SU-DHL-6 (cell line): ENCODE data around the gene CACNB4.

ENCODE experiments used
- H2AFZ ChIP-seq: fragments of 200-600 bp; sonication (generic); 2 replicates; pipeline ENCODE4 v1.6.1; 2014; ENCODE audit warnings: low read depth, mild to moderate bottlenecking, moderate library complexity, mixed read lengths, antibody characterized with exemption, low read length; ENCODE audit not compliant: severe bottlenecking
- H3F3A ChIP-seq: fragments of 200-600 bp; shearing (Covaris generic); 2 replicates; pipeline ENCODE4 v1.6.0; 2016; ENCODE audit warnings: antibody characterized with exemption, mild to moderate bottlenecking; ENCODE audit not compliant: insufficient read depth
- H3K27ac ChIP-seq: fragments of 200-600 bp; sonication (generic); 2 replicates; pipeline ENCODE4 v1.5.1; 2016; ENCODE audit warnings: low read depth, mild to moderate bottlenecking, low read length, moderate library complexity, mixed read lengths
- H3K27me3 ChIP-seq: fragments of 200-600 bp; sonication (generic), shearing (Covaris generic); 2 replicates; pipeline ENCODE4 v1.6.0; 2014; ENCODE audit warnings: mild to moderate bottlenecking, low read length
- H3K36me3 ChIP-seq: fragments of 200-600 bp; sonication (generic); 2 replicates; pipeline ENCODE4 v1.6.1; 2014; ENCODE audit warnings: mild to moderate bottlenecking, low read length, mixed read lengths
- H3K4me2 ChIP-seq: fragments of 300-600, 200-600 bp; shearing (Covaris generic), sonication (generic); 2 replicates; pipeline ENCODE4 v1.6.0; 2014; ENCODE audit warnings: low read length, low read depth, mild to moderate bottlenecking; ENCODE audit not compliant: poor library complexity, severe bottlenecking
- H3K4me3 ChIP-seq: fragments of 200-600 bp; sonication (generic); 2 replicates; pipeline ENCODE4 v1.5.1; 2014; ENCODE audit warnings: antibody characterized with exemption, low read length, mild to moderate bottlenecking, mixed read lengths; ENCODE audit not compliant: insufficient read depth, poor library complexity, severe bottlenecking
- H3K79me2 ChIP-seq: fragments of 200-600 bp; sonication (generic); 2 replicates; pipeline ENCODE4 v1.6.1; 2014; ENCODE audit warnings: mild to moderate bottlenecking, low read length, moderate library complexity; ENCODE audit not compliant: insufficient read depth
- H3K9ac ChIP-seq: fragments of 200-600 bp; sonication (generic); 2 replicates; pipeline ENCODE4 v1.7.0; 2014; ENCODE audit warnings: mild to moderate bottlenecking, low read length
- H3K9me2 ChIP-seq: fragments of 200-600 bp; sonication (generic); replicated peaks from 2 replicates; pipeline ENCODE4 v1.6.1; 2014; ENCODE audit warnings: low read length; ENCODE audit not compliant: insufficient read depth
- H3K9me3 ChIP-seq: fragments of 200-600 bp; sonication (generic); 2 replicates; pipeline ENCODE4 v1.6.1; 2014; ENCODE audit warnings: low read length, mixed read lengths; ENCODE audit not compliant: insufficient read depth
- H4K20me1 ChIP-seq: fragments of 200-600 bp; sonication (generic); 2 replicates; pipeline ENCODE4 v1.6.1; 2014; ENCODE audit warnings: low read depth, mild to moderate bottlenecking, antibody characterized with exemption, low read length, moderate library complexity, mixed read lengths
- CTCF ChIP-seq: fragments of 200-600 bp; sonication (generic); IDR thresholded peaks from one replicate; pipeline ENCODE4 v1.5.1; 2017; ENCODE audit warnings: antibody characterized with exemption, mild to moderate bottlenecking, low read length, moderate library complexity; ENCODE audit not compliant: insufficient read depth, poor library complexity, severe bottlenecking
- EZH2phosphoT487 ChIP-seq: fragments of 200-600 bp; sonication (generic), shearing (Covaris generic); conservative IDR thresholded peaks from 2 replicates; pipeline ENCODE4 v1.6.1; 2018; ENCODE audit warnings: mild to moderate bottlenecking, antibody characterized with exemption, low read length, moderate library complexity, mixed read lengths

The CACNB4 gene

GRCh38 chr2:152084076-152084475, 14.8 kb downstream of the CACNB4 start:
- H3K4me3 ChIP-seq: no peak overlapping the region
- H4K20me1 ChIP-seq: no peaks in the 10 kb centered on the region
- no peak overlapping the region for H2AFZ ChIP-seq
- no peaks in the 10 kb centered on the region for H3K9me2 ChIP-seq
- TF ChIP-seq EZH2phosphoT487 (no peak), CTCF (no peak)
- no peaks in the 10 kb centered on the region for H3K79me2 ChIP-seq
- H3K9ac ChIP-seq: no peak overlapping the region
- no peak overlapping the region for H3K27ac ChIP-seq
- H3K27me3 ChIP-seq: no peaks in the 10 kb centered on the region
- no peak overlapping the region for H3K4me2 ChIP-seq
- H3F3A ChIP-seq: no peaks in the 10 kb centered on the region
- H3K9me3 ChIP-seq: no peaks in the 10 kb centered on the region
- H3K36me3 ChIP-seq: no peaks in the 10 kb centered on the region

GRCh38 chr2:152083202-152083875, 15.5 kb downstream of the CACNB4 start:
- Histone ChIP-seq H3K79me2 (no peaks in the 10 kb centered on the region), H4K20me1 (no peaks in the 10 kb centered on the region), H3K4me2 (no peak overlapping the region), H3K9me2 (no peaks in the 10 kb centered on the region), H2AFZ (no peak overlapping the region), H3K9me3 (no peaks in the 10 kb centered on the region), H3K27me3 (no peaks in the 10 kb centered on the region), H3K4me3 (no peak overlapping the region), H3K9ac (no peak overlapping the region), H3K27ac (no peak overlapping the region), H3F3A (no peaks in the 10 kb centered on the region), H3K36me3 (no peaks in the 10 kb centered on the region)
- TF ChIP-seq EZH2phosphoT487 (no peak), CTCF (no peak)

- Histone ChIP-seq H3K36me3 (no peaks in the 10 kb centered on the region), H3K9me2 (no peaks in the 10 kb centered on the region), H3K27ac (no peak overlapping the region), H3K4me2 (no peak overlapping the region), H3K9me3 (no peaks in the 10 kb centered on the region), H3K4me3 (no peak overlapping the region), H3K27me3 (no peaks in the 10 kb centered on the region), H3F3A (no peaks in the 10 kb centered on the region), H2AFZ (no peak overlapping the region), H4K20me1 (no peaks in the 10 kb centered on the region), H3K79me2 (no peaks in the 10 kb centered on the region), H3K9ac (no peak overlapping the region)
- TF ChIP-seq EZH2phosphoT487 (no peak), CTCF (no peak)
These were observed 20.2 kb downstream of the CACNB4 start for GRCh38 chr2:152078662-152079061.
